Glutamatergic neuron (in vitro differentiated cells): ENCODE measurements around the gene RUFY4. TPM values are rescaled to one million over a fixed set of nuclear protein-coding genes. Genes with fewer than 3 reads are reported as not detected.

ENCODE experiments used
- DNase-seq: peaks from one replicate; pipeline ENCODE4 v3.0.0; 2022
- H3K27ac Mint-ChIP-seq: one replicate; pipeline ENCODE4 v1.8.0; 2020; ENCODE audit warnings: mild to moderate bottlenecking, mixed read lengths, inconsistent platforms; ENCODE audit not compliant: unreplicated experiment
- H3K27me3 Mint-ChIP-seq: one replicate; pipeline ENCODE4 v1.8.0; 2020; ENCODE audit warnings: mild to moderate bottlenecking, moderate library complexity, mixed read lengths, inconsistent platforms; ENCODE audit not compliant: unreplicated experiment
- H3K36me3 Mint-ChIP-seq: one replicate; pipeline ENCODE4 v1.8.0; 2020; ENCODE audit warnings: mild to moderate bottlenecking, mixed read lengths, inconsistent platforms; ENCODE audit not compliant: unreplicated experiment
- H3K4me1 Mint-ChIP-seq: one replicate; pipeline ENCODE4 v1.8.0; 2020; ENCODE audit warnings: mild to moderate bottlenecking, low read depth, mixed read lengths, inconsistent platforms; ENCODE audit not compliant: unreplicated experiment
- H3K4me3 Mint-ChIP-seq: one replicate; pipeline ENCODE4 v1.8.0; 2020; ENCODE audit warnings: mild to moderate bottlenecking, mixed read lengths, inconsistent platforms; ENCODE audit not compliant: unreplicated experiment
- H3K9me3 Mint-ChIP-seq: one replicate; pipeline ENCODE4 v1.8.0; 2020; ENCODE audit warnings: mild to moderate bottlenecking, moderate library complexity, mixed read lengths, inconsistent platforms; ENCODE audit not compliant: unreplicated experiment
- CTCF ChIP-seq: fragments of 200-600 bp; sonication (generic); IDR thresholded peaks from one replicate; pipeline ENCODE4 v1.5.0; 2021; ENCODE audit not compliant: partially characterized antibody, unreplicated experiment
- total RNA-seq: library from RNA; stranded (reverse); fragmentation: NEBNext Ultra II Directional; extraction: Animal tissue kit (Norgen Biotek cat#: 25700); gene quantifications from one replicate; pipeline ENCODE4 v1.2.1, GENCODE V29; 2021; ENCODE audit not compliant: unreplicated experiment

Gene RUFY4
- total RNA-seq, 1 donor from 2014 or later: not detected

DNA sequence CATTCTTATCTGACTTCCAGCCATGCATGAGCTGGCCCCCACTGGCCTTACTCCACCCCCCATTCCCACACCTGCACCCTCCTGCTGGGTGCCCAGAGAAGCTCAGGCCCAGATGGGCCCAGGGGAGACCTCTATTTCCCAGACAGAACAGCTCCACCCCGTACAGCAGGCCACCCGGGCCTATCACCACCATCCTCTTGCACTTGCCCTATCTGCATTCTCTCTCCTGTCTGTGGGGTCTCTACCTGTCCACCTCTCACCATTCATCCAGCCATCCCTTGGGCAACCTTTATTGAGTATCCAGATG is 40.9 kb upstream of the RUFY4 start:
- Mint-ChIP-seq H3K27me3 (peaks cover 11% of the 10 kb centered on the region), H3K4me1 (peaks cover 2% of the 10 kb centered on the region), H3K4me3 (no peak overlapping the region), H3K9me3 (no peaks in the 10 kb centered on the region), H3K27ac (no peak overlapping the region), H3K36me3 (no peaks in the 10 kb centered on the region)
- no peak for DNase-seq
- TF ChIP-seq CTCF: no peak

DNA sequence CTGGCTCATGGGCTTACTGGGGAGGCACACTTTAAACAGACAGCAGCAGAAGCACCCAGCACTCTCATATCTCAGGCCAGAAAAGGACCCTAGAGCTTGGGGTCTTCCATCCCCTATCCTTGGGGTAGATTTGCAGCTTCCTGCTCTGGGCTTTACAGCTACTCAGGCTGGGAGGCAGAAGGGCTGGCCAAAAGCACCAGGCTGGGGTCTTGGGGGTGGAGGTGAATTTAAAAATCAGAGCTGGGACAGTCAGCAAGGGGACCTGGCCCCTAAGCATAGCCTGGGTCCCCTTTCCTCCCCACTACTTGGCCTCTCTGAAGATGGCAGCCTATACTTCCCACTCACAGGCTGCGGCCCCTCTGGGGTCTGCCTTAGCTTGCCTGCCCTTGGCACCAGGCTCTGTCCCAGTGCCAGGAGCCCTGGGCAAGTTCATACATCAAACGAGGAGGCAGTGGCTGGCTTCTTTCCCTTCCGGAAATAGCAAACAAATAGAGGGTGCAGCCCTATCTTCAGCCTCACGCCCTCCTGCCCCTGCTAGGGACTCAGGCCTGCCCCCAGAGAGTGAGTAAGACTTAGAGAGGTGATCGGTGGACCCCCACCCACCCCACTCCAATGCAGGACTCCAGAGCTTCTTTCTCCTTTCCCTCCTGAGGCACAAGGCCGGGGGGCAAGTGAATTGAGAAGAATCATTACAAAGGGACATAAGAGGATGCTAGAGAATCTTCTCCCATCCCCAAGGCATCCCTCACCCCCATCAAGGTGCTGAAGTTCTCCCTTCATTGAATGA is 40.3 kb upstream of the RUFY4 start:
- no peaks in the 10 kb centered on the region for H3K4me1 Mint-ChIP-seq
- no peak overlapping the region for H3K4me3 Mint-ChIP-seq
- no peak for DNase-seq
- no peak overlapping the region for H3K27ac Mint-ChIP-seq
- H3K36me3 Mint-ChIP-seq: no peaks in the 10 kb centered on the region
- no peaks in the 10 kb centered on the region for H3K9me3 Mint-ChIP-seq
- peaks cover 7% of the 10 kb centered on the region for H3K27me3 Mint-ChIP-seq
- TF ChIP-seq CTCF: no peak

DNA sequence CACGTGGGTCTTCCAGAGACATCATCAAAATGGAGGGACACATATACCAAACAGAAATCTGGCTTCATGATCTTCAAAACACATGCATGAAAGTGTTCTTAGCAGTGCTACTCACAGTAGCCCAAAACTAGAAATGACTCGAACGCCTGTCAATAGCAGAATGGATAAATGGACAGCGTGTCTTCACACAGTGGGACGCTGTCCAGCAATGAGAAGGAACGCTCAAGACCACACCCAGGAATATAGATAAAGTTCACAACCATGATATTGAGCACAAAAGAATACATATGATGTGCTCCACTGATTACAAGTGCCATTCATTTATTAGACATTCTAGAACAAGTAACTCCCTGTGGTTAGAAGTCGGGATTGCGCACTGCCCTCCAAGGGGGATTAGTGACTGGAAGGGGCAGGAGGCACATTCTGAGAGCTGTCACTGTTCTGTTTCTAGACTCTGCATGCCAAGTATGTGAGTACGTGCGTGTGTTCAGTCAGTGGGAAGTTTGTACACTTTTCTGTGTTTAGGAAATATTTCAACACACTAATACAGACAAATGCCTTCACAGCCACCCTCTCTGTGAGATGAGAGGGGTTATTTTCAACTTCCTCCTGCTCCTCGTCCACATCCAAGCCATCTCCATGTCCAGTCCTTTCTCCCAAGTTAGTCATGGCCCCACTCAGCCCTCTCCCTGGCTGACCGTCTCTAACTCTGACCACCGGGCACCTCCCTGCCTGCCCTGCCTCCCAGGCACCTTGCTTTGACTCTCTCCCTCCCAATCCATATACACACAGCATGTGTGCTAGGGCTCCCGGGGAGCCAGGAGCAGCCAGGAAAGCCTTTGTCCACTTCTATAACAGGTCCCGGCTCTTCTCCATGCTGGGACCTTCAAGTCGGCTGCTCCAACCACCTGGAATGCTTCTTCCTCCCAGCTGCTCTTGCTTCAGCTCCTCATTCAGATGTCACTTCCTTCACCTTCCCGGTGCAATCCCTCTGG is 39.4 kb upstream of the RUFY4 start:
- Mint-ChIP-seq H3K4me3 (no peak overlapping the region), H3K27me3 (peaks cover 6% of the 10 kb centered on the region), H3K27ac (no peak overlapping the region), H3K36me3 (no peaks in the 10 kb centered on the region), H3K4me1 (no peaks in the 10 kb centered on the region), H3K9me3 (no peaks in the 10 kb centered on the region)
- no peak for DNase-seq
- no peak for TF ChIP-seq CTCF

- Mint-ChIP-seq H3K27ac (no peak overlapping the region), H3K4me3 (no peak overlapping the region), H3K36me3 (no peaks in the 10 kb centered on the region), H3K27me3 (peaks cover 5% of the 10 kb centered on the region), H3K9me3 (no peaks in the 10 kb centered on the region), H3K4me1 (no peaks in the 10 kb centered on the region)
- TF ChIP-seq CTCF: no peak
- DNase-seq: no peak
Measured at GRCh38 chr2:218030409-218031195, 38.5 kb upstream of the RUFY4 start.
